Trophoblast cell (in vitro differentiated cells and primary cell): Measurements from ENCODE around the gene BRWD1.
A peak's percentile ranks its signal among the peaks of the same experiment; 100 is the strongest.

Source experiments
- DNase-seq, 2 donors: peaks; one replicate each; pipeline ENCODE4 v3.0.0-alpha.2; 2016
- H2AFZ ChIP-seq: 2 replicates; pipeline ENCODE4 v1.6.1; 2013; ENCODE audit warnings: low read length, moderate library complexity, mild to moderate bottlenecking; ENCODE audit not compliant: insufficient read depth, poor library complexity
- H2AK5ac ChIP-seq: 2 replicates; pipeline ENCODE4 v1.6.1; 2013; ENCODE audit warnings: mild to moderate bottlenecking, low read length
- H2BK120ac ChIP-seq: 2 replicates; pipeline ENCODE4 v1.6.1; 2013; ENCODE audit warnings: low read length, mild to moderate bottlenecking, moderate library complexity; ENCODE audit not compliant: insufficient read depth, poor library complexity
- H2BK12ac ChIP-seq: 2 replicates; pipeline ENCODE4 v1.6.1; 2013; ENCODE audit warnings: mild to moderate bottlenecking, low read length, moderate library complexity
- H2BK5ac ChIP-seq: 2 replicates; pipeline ENCODE4 v1.6.1; 2013; ENCODE audit warnings: low read length, low read depth, moderate library complexity, mild to moderate bottlenecking; ENCODE audit not compliant: poor library complexity
- H3K14ac ChIP-seq: 2 replicates; pipeline ENCODE4 v1.6.1; 2013; ENCODE audit warnings: mild to moderate bottlenecking, low read length
- H3K18ac ChIP-seq: 2 replicates; pipeline ENCODE4 v1.6.1; 2013; ENCODE audit warnings: mild to moderate bottlenecking, low read length
- H3K23ac ChIP-seq: 2 replicates; pipeline ENCODE4 v1.6.1; 2013; ENCODE audit warnings: low read length
- H3K27ac ChIP-seq: 2 replicates; pipeline ENCODE4 v1.5.1; 2013; ENCODE audit warnings: low read depth, mild to moderate bottlenecking, inconsistent platforms, low read length, moderate library complexity
- H3K27me3 ChIP-seq: 2 replicates; pipeline ENCODE4 v1.6.1; 2013; ENCODE audit warnings: inconsistent platforms, mild to moderate bottlenecking, low read length, moderate library complexity; ENCODE audit not compliant: insufficient read depth
- H3K36me3 ChIP-seq, 2 experiments: 1 replicate in 1 of 2; 2 replicates in 1 of 2; pipeline ENCODE4 v1.6.1; 2013; ENCODE audit warnings: low read length in 2 of 2, mild to moderate bottlenecking in 2 of 2, moderate library complexity in 1 of 2; ENCODE audit not compliant: insufficient read depth in 2 of 2, control insufficient read depth in 1 of 2
- H3K4ac ChIP-seq: 2 replicates; pipeline ENCODE4 v1.6.1; 2013; ENCODE audit warnings: low read depth, mild to moderate bottlenecking, low read length, moderate library complexity
- H3K4me1 ChIP-seq, 2 experiments: 1 replicate in 1 of 2; 2 replicates in 1 of 2; pipeline ENCODE4 v1.6.1; 2013; ENCODE audit warnings: low read length in 2 of 2, mild to moderate bottlenecking in 2 of 2, moderate library complexity in 1 of 2; ENCODE audit not compliant: insufficient read depth in 2 of 2, control insufficient read depth in 1 of 2
- H3K4me2 ChIP-seq: 2 replicates; pipeline ENCODE4 v1.6.1; 2013; ENCODE audit warnings: inconsistent platforms, mild to moderate bottlenecking, low read length, moderate library complexity
- H3K4me3 ChIP-seq: 2 replicates; pipeline ENCODE4 v1.5.1; 2013; ENCODE audit warnings: mild to moderate bottlenecking, low read depth, low read length, inconsistent platforms
- H3K79me1 ChIP-seq: one replicate; pipeline ENCODE4 v1.6.1; 2013; ENCODE audit warnings: low read length
- H3K79me2 ChIP-seq: 2 replicates; pipeline ENCODE4 v1.6.1; 2013; ENCODE audit warnings: low read length, mild to moderate bottlenecking; ENCODE audit not compliant: control insufficient read depth, insufficient read depth, poor library complexity
- H3K9ac ChIP-seq: 2 replicates; pipeline ENCODE4 v1.6.1; 2013; ENCODE audit warnings: mild to moderate bottlenecking, low read length
- H3K9me3 ChIP-seq: 2 replicates; pipeline ENCODE4 v1.6.1; 2013; ENCODE audit warnings: low read depth, mild to moderate bottlenecking, control low read depth, inconsistent platforms, low read length; ENCODE audit not compliant: insufficient read depth
- H4K12ac ChIP-seq: 2 replicates; pipeline ENCODE4 v1.6.1; 2013; ENCODE audit warnings: low read depth, mild to moderate bottlenecking, low read length, moderate library complexity
- H4K8ac ChIP-seq: 2 replicates; pipeline ENCODE4 v1.6.1; 2013; ENCODE audit warnings: low read depth, mild to moderate bottlenecking, low read length, moderate library complexity
- H4K91ac ChIP-seq: one replicate; pipeline ENCODE4 v1.6.1; 2013; ENCODE audit warnings: low read depth, mild to moderate bottlenecking, low read length, moderate library complexity
- whole genome bisulfite sequencing: extraction: QIAGEN DNeasy Blood & Tissue Kit; methylation state at CpG from one replicate; pipeline ENCODE4 v1.1.7; 2013; ENCODE audit warnings: missing lambda C conversion rate; ENCODE audit not compliant: insufficient read length, insufficient coverage; ENCODE audit errors: extremely low coverage; 5-methylcytosine and 5-hydroxymethylcytosine counted together

Gene BRWD1

DNA sequence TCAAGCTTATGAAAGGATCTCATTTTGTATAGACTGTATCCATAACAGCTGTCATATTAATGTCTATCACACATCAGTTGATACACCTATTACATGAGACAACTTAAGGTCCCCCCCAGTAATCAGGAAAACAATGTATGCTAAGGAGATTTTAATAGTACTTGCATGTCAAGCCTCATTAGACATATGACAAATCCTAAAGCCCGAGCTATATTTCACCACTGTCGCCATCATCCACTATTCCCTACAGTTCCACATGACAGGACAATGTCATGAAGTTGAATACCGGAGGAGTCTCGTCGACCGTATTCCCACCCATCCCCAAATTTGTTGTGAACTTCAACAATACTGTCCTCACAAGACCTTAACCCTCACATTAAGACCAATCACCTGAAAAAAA lies 32.0 kb upstream of the BRWD1 start:
- peak overlapping the region; percentile 25 for H3K23ac ChIP-seq
- H3K27me3 ChIP-seq: no peaks in the 10 kb centered on the region
- no peak overlapping the region for H3K4me3 ChIP-seq
- H3K4me1 ChIP-seq: peaks cover 2 to 9% of the 10 kb centered on the region in 2 experiments
- peak overlapping the region; percentile 43 for H3K4ac ChIP-seq
- no peak overlapping the region for H4K8ac ChIP-seq
- H3K4me2 ChIP-seq: peak overlapping the region; percentile 11
- DNase-seq: no peak
- no peak overlapping the region for H3K14ac ChIP-seq
- no peak overlapping the region for H3K27ac ChIP-seq
- peaks cover 17% of the 10 kb centered on the region for H3K79me2 ChIP-seq
- no peaks in the 10 kb centered on the region for H3K9me3 ChIP-seq
- H3K18ac ChIP-seq: no peak overlapping the region
- peaks cover 15% of the 10 kb centered on the region for H3K79me1 ChIP-seq
- no CpG with 5 or more reads among the region's 6 CpGs for WGBS
- H4K12ac ChIP-seq: no peak overlapping the region
- H2BK5ac ChIP-seq: no peak overlapping the region
- H3K9ac ChIP-seq: no peak overlapping the region
- H2BK120ac ChIP-seq: no peak overlapping the region
- no peak overlapping the region for H2AK5ac ChIP-seq
- no peak overlapping the region for H4K91ac ChIP-seq
- no peak overlapping the region for H2BK12ac ChIP-seq
- peaks cover 11 to 28% of the 10 kb centered on the region in 2 experiments for H3K36me3 ChIP-seq
- no peak overlapping the region for H2AFZ ChIP-seq

DNA sequence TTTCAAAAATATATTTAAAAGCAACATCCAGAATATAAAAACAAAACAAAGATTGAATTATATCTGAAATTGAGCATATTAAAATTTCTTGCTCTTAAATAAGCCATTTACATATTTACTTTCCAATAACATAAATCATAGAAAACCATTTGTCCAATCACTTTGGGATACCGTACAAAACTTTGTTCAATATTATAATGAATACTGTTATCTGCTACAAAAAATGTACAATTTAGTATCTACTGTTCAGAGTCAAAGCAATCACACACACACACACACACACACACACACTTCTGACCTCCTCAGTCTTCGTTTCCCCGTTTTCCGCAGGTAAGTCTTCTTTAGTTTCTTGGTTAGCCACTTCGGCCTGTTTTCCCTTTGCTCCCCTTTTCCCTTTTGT lies 31.4 kb upstream of the BRWD1 start:
- Histone ChIP-seq H2BK5ac (no peak overlapping the region), H2BK120ac (no peak overlapping the region), H3K4me3 (no peak overlapping the region), H3K79me1 (peaks cover 14% of the 10 kb centered on the region), H3K14ac (no peak overlapping the region), H3K9me3 (no peaks in the 10 kb centered on the region), H3K9ac (no peak overlapping the region), H3K4me1 (peaks cover 0 to 5% of the 10 kb centered on the region in 2 experiments), H4K8ac (no peak overlapping the region), H3K4me2 (no peak overlapping the region), H3K27me3 (no peaks in the 10 kb centered on the region), H3K18ac (no peak overlapping the region), H2AK5ac (no peak overlapping the region), H2BK12ac (no peak overlapping the region), H3K36me3 (peaks cover 11 to 28% of the 10 kb centered on the region in 2 experiments), H4K12ac (no peak overlapping the region), H2AFZ (no peak overlapping the region), H4K91ac (no peak overlapping the region), H3K27ac (no peak overlapping the region), H3K79me2 (peaks cover 17% of the 10 kb centered on the region), H3K23ac (no peak overlapping the region), H3K4ac (no peak overlapping the region)
- no CpG with 5 or more reads among the region's 5 CpGs for WGBS
- no peak for DNase-seq

DNA sequence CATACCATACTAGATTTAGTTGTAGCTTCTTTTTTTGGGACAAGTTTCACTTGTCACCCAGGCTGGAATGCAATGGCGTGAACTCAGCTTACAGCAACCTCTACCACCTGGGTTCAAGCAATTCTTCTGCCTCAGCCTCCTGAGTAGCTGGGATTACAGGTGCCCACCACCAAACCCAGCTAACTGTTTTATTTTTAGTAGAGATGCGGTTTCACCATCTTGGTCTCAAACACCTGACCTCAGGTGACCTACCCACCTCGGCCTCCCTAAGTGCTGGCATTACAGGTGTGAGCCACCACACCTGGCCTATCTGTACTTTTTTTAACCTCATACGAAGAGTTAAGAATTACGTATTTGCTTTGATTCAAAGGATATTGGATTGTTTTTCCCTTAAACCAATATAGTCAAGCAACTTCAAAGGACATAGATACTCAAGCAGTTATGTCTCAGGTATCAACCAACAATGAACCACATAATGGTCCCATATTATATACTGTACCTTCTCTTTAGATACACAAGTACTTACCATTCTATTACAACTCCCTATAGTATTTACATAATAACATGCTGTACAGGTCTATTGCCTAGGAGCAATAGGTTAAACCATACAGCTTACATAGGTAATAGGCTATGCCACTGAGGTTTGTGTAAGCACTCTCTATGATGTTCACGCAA lies 28.0 kb upstream of the BRWD1 start:
- Histone ChIP-seq H3K18ac (no peak overlapping the region), H2AK5ac (no peak overlapping the region), H3K36me3 (peaks cover 11 to 28% of the 10 kb centered on the region in 2 experiments), H3K4me2 (no peak overlapping the region), H4K8ac (no peak overlapping the region), H3K4me3 (no peak overlapping the region), H3K23ac (no peak overlapping the region), H3K79me2 (no peaks in the 10 kb centered on the region), H2BK12ac (no peak overlapping the region), H3K79me1 (no peaks in the 10 kb centered on the region), H3K9ac (no peak overlapping the region), H3K4me1 (peaks cover 0 to 4% of the 10 kb centered on the region in 2 experiments), H3K9me3 (no peaks in the 10 kb centered on the region), H2AFZ (no peak overlapping the region), H3K4ac (no peak overlapping the region), H3K27ac (no peak overlapping the region), H4K12ac (no peak overlapping the region), H3K14ac (no peak overlapping the region), H4K91ac (no peak overlapping the region), H3K27me3 (no peaks in the 10 kb centered on the region), H2BK120ac (no peak overlapping the region), H2BK5ac (no peak overlapping the region)
- no peak for DNase-seq
- no CpG with 5 or more reads among the region's 6 CpGs for WGBS

DNA sequence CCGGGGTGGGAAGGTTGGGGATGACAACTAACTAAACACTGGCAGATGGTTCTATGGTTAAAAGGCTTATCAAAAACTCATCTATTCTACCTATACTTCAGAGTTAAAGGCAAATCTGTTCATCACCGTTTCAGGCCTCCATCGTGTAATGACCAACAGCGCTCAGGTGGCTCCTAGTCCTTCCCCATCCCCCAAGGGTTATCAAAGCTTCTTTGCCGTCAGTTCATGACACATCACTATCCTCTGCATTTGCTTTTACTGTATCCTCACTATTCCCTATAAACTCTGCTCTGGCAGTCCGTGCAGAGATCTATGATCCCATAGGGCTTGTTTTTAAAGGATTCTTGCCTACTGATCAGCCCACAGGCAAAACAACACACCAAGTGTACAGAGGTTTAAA lies 27.3 kb upstream of the BRWD1 start:
- Histone ChIP-seq H3K36me3 (peaks cover 11 to 28% of the 10 kb centered on the region in 2 experiments), H3K4ac (no peak overlapping the region), H2AK5ac (no peak overlapping the region), H3K23ac (no peak overlapping the region), H2AFZ (no peak overlapping the region), H2BK5ac (no peak overlapping the region), H2BK120ac (no peak overlapping the region), H3K18ac (no peak overlapping the region), H3K4me1 (peaks cover 0 to 2% of the 10 kb centered on the region in 2 experiments), H4K12ac (no peak overlapping the region), H4K91ac (no peak overlapping the region), H3K27me3 (no peaks in the 10 kb centered on the region), H3K9ac (no peak overlapping the region), H4K8ac (no peak overlapping the region), H3K4me3 (no peak overlapping the region), H3K79me1 (no peaks in the 10 kb centered on the region), H3K4me2 (no peak overlapping the region), H3K27ac (no peak overlapping the region), H3K9me3 (no peaks in the 10 kb centered on the region), H2BK12ac (no peak overlapping the region), H3K14ac (no peak overlapping the region), H3K79me2 (no peaks in the 10 kb centered on the region)
- no peak for DNase-seq
- no CpG with 5 or more reads among the region's 6 CpGs for WGBS
